Neuron (in vitro differentiated cells): ENCODE results near the gene CCDC190.
"Not testable (repeated sequence)": the region's sequence is repeated elsewhere in the genome, so short reads cannot be mapped to it uniquely, and the experiment has no call there.

Source experiments
- H2AFZ ChIP-seq: one replicate; pipeline ENCODE4 v1.6.1; 2013; ENCODE audit warnings: low read depth, mild to moderate bottlenecking, inconsistent platforms, low read length, moderate library complexity
- H3K27me3 ChIP-seq: one replicate; pipeline ENCODE4 v1.6.1; 2013; ENCODE audit warnings: low read length; ENCODE audit not compliant: insufficient read depth
- H3K36me3 ChIP-seq: one replicate; pipeline ENCODE4 v1.6.1; 2013; ENCODE audit warnings: low read length; ENCODE audit not compliant: insufficient read depth
- H3K4me1 ChIP-seq: one replicate; pipeline ENCODE4 v1.6.1; 2013; ENCODE audit warnings: low read length; ENCODE audit not compliant: insufficient read depth
- H3K4me3 ChIP-seq: 2 replicates; pipeline ENCODE4 v1.5.1; 2013; ENCODE audit warnings: mild to moderate bottlenecking, low read length, moderate library complexity
- H3K9me3 ChIP-seq: one replicate; pipeline ENCODE4 v1.6.1; 2013; ENCODE audit warnings: low read length

Gene CCDC190

GRCh38 chr1:162844153-162844552 is 16.8 kb downstream of the CCDC190 start:
- Histone ChIP-seq H3K27me3 (no peaks in the 10 kb centered on the region), H3K4me3 (no peak overlapping the region), H3K36me3 (no peaks in the 10 kb centered on the region), H2AFZ (no peak overlapping the region), H3K9me3 (no peaks in the 10 kb centered on the region), H3K4me1 (no peaks in the 10 kb centered on the region)

GRCh38 chr1:162840250-162840839 is 20.6 kb downstream of the CCDC190 start:
- H3K27me3 ChIP-seq = no peaks in the 10 kb centered on the region
- no peak overlapping the region for H2AFZ ChIP-seq
- H3K9me3 ChIP-seq = no peaks in the 10 kb centered on the region
- H3K36me3 ChIP-seq = no peaks in the 10 kb centered on the region
- no peaks in the 10 kb centered on the region for H3K4me1 ChIP-seq
- no peak overlapping the region for H3K4me3 ChIP-seq

- Histone ChIP-seq H2AFZ (no peak overlapping the region), H3K4me3 (no peak overlapping the region), H3K9me3 (no peaks in the 10 kb centered on the region), H3K27me3 (no peaks in the 10 kb centered on the region), H3K4me1 (no peaks in the 10 kb centered on the region), H3K36me3 (no peaks in the 10 kb centered on the region)
These were observed 22.1 kb downstream of the CCDC190 start for GRCh38 chr1:162838863-162839262.

- no peaks in the 10 kb centered on the region for H3K36me3 ChIP-seq
- no peaks in the 10 kb centered on the region for H3K4me1 ChIP-seq
- H3K9me3 ChIP-seq = no peaks in the 10 kb centered on the region
- no peak overlapping the region for H2AFZ ChIP-seq
- no peaks in the 10 kb centered on the region for H3K27me3 ChIP-seq
- H3K4me3 ChIP-seq = no peak overlapping the region
These were observed 25.6 kb downstream of the CCDC190 start for GRCh38 chr1:162835157-162835899.

GRCh38 chr1:162832470-162832869 is 28.5 kb downstream of the CCDC190 start:
- no peak overlapping the region for H3K4me3 ChIP-seq
- no peaks in the 10 kb centered on the region for H3K27me3 ChIP-seq
- no peaks in the 10 kb centered on the region for H3K9me3 ChIP-seq
- no peaks in the 10 kb centered on the region for H3K36me3 ChIP-seq
- no peak overlapping the region for H2AFZ ChIP-seq
- H3K4me1 ChIP-seq = peaks cover 4% of the 10 kb centered on the region

GRCh38 chr1:162829268-162829667 is 31.7 kb downstream of the CCDC190 start:
- Histone ChIP-seq H3K4me1 (peaks cover 4% of the 10 kb centered on the region), H3K36me3 (no peaks in the 10 kb centered on the region), H3K9me3 (no peaks in the 10 kb centered on the region), H3K4me3 (no peak overlapping the region), H2AFZ (no peak overlapping the region), H3K27me3 (no peaks in the 10 kb centered on the region)

GRCh38 chr1:162823771-162824525 is 37.0 kb downstream of the CCDC190 start:
- Histone ChIP-seq H2AFZ (no peak overlapping the region), H3K4me3 (no peak overlapping the region), H3K9me3 (no peaks in the 10 kb centered on the region), H3K36me3 (no peaks in the 10 kb centered on the region), H3K27me3 (no peaks in the 10 kb centered on the region), H3K4me1 (peaks cover 9% of the 10 kb centered on the region)

- Histone ChIP-seq H3K4me1 (peaks cover 6% of the 10 kb centered on the region), H3K4me3 (no peak overlapping the region), H3K27me3 (no peaks in the 10 kb centered on the region), H3K9me3 (no peaks in the 10 kb centered on the region), H3K36me3 (no peaks in the 10 kb centered on the region), H2AFZ (no peak overlapping the region)
These were observed 37.7 kb downstream of the CCDC190 start for GRCh38 chr1:162823231-162823630.

- no peak overlapping the region for H2AFZ ChIP-seq
- H3K36me3 ChIP-seq = no peaks in the 10 kb centered on the region
- H3K9me3 ChIP-seq = no peaks in the 10 kb centered on the region
- peak overlapping the region; percentile 36 for H3K4me3 ChIP-seq
- H3K27me3 ChIP-seq = no peaks in the 10 kb centered on the region
- H3K4me1 ChIP-seq = peaks cover 6% of the 10 kb centered on the region
These were observed 38.4 kb downstream of the CCDC190 start for GRCh38 chr1:162822391-162823200.

GRCh38 chr1:162818666-162819065 is 42.3 kb downstream of the CCDC190 start:
- not testable (repeated sequence) for H3K4me3 ChIP-seq, H3K9me3 ChIP-seq, H3K27me3 ChIP-seq, H3K36me3 ChIP-seq, H2AFZ ChIP-seq, H3K4me1 ChIP-seq

- H3K27me3 ChIP-seq, H3K4me3 ChIP-seq, H3K4me1 ChIP-seq, H3K9me3 ChIP-seq, H3K36me3 ChIP-seq, H2AFZ ChIP-seq: not testable (repeated sequence)
These were observed 42.8 kb downstream of the CCDC190 start for GRCh38 chr1:162818136-162818535.

- H3K4me1 ChIP-seq, H3K36me3 ChIP-seq, H3K4me3 ChIP-seq, H2AFZ ChIP-seq, H3K9me3 ChIP-seq, H3K27me3 ChIP-seq: not testable (repeated sequence)
These were observed 48.6 kb downstream of the CCDC190 start for GRCh38 chr1:162812357-162812756.

GRCh38 chr1:162807503-162807902 is 53.5 kb downstream of the CCDC190 start:
- not testable (repeated sequence) for H3K27me3 ChIP-seq, H3K4me1 ChIP-seq, H2AFZ ChIP-seq, H3K4me3 ChIP-seq, H3K9me3 ChIP-seq
- peaks cover 30% of the 10 kb centered on the region for H3K36me3 ChIP-seq
